GM10847 (cell line): Measurements from ENCODE around the gene ABCC10.

Experiments
- POLR2A ChIP-seq: IDR thresholded peaks from 2 replicates; pipeline ENCODE4 v1.6.1; 2011; ENCODE audit not compliant: insufficient read length; ENCODE audit errors: extremely low read depth

The ABCC10 gene

GRCh38 chr6:43436577-43437282 is 9.4 kb downstream of the ABCC10 start:
- no peak for TF ChIP-seq POLR2A

- TF ChIP-seq POLR2A: no peak
Observed at GRCh38 chr6:43437700-43438099, 10.4 kb downstream of the ABCC10 start.

- TF ChIP-seq POLR2A: no peak
Observed at GRCh38 chr6:43442935-43443334, 15.6 kb downstream of the ABCC10 start.

GRCh38 chr6:43444036-43444435 is 16.7 kb downstream of the ABCC10 start:
- no peak for TF ChIP-seq POLR2A

GRCh38 chr6:43444582-43444981 is 17.2 kb downstream of the ABCC10 start:
- no peak for TF ChIP-seq POLR2A

- TF ChIP-seq POLR2A: no peak
Observed at GRCh38 chr6:43445576-43445975, 18.2 kb downstream of the ABCC10 start.

- no peak for TF ChIP-seq POLR2A
Observed at GRCh38 chr6:43447604-43448003, 20.3 kb downstream of the ABCC10 start.

- no peak for TF ChIP-seq POLR2A
Observed at GRCh38 chr6:43448916-43449315, 21.6 kb downstream of the ABCC10 start.

GRCh38 chr6:43450699-43451131 is 23.4 kb downstream of the ABCC10 start:
- no peak for TF ChIP-seq POLR2A

GRCh38 chr6:43451348-43451747 is 24.0 kb downstream of the ABCC10 start:
- no peak for TF ChIP-seq POLR2A

GRCh38 chr6:43451939-43452338 is 24.6 kb downstream of the ABCC10 start:
- no peak for TF ChIP-seq POLR2A

GRCh38 chr6:43452896-43453295 is 25.6 kb downstream of the ABCC10 start:
- no peak for TF ChIP-seq POLR2A

GRCh38 chr6:43453831-43454230 is 26.5 kb downstream of the ABCC10 start:
- TF ChIP-seq POLR2A: no peak

- no peak for TF ChIP-seq POLR2A
Observed at GRCh38 chr6:43454290-43454695, 27.0 kb downstream of the ABCC10 start.

GRCh38 chr6:43454696-43455530 is 27.6 kb downstream of the ABCC10 start:
- no peak for TF ChIP-seq POLR2A
